WTC11 (cell line): ENCODE measurements around the gene RTF2. TPM values are rescaled to one million over a fixed set of nuclear protein-coding genes. Genes with fewer than 3 reads are reported as not detected.

Experiments
- ATAC-seq: fragments of 200-7000 bp; cut with Tn5 transposase; 2 replicates; pipeline ENCODE4 v1.10.0; 2021; ENCODE audit warnings: mild to moderate bottlenecking, moderate library complexity
- CTCF ChIA-PET: fragments of 300-600 bp; sonication (Branson Sonifier 250); formaldehyde crosslinking; loops from one replicate; lab custom pipeline; 2021; ENCODE audit warnings: antibody characterized with exemption; lab: Charles Lee
- POLR2A ChIA-PET: fragments of 350-600 bp; sonication (Branson Sonifier 250); formaldehyde crosslinking; loops from one replicate; lab custom pipeline; 2021; ENCODE audit warnings: antibody characterized with exemption; lab: Charles Lee
- DNase-seq: peaks from one replicate; pipeline ENCODE4 v3.0.0; 2021; ENCODE audit warnings: low spot score
- H3K27ac Mint-ChIP-seq: 2 replicates; pipeline ENCODE4 v1.8.0; 2021; ENCODE audit warnings: mixed read lengths
- H3K27me3 Mint-ChIP-seq: 2 replicates; pipeline ENCODE4 v1.8.0; 2021; ENCODE audit warnings: low read depth, mild to moderate bottlenecking, moderate library complexity, mixed read lengths
- H3K36me3 Mint-ChIP-seq: 2 replicates; pipeline ENCODE4 v1.8.0; 2021; ENCODE audit warnings: mixed read lengths
- H3K4me1 Mint-ChIP-seq: 2 replicates; pipeline ENCODE4 v1.8.0; 2022; ENCODE audit warnings: mixed read lengths
- H3K4me3 Mint-ChIP-seq: 2 replicates; pipeline ENCODE4 v1.8.0; 2021; ENCODE audit warnings: mild to moderate bottlenecking, moderate library complexity, mixed read lengths
- H3K9me3 Mint-ChIP-seq: 2 replicates; pipeline ENCODE4 v1.8.0; 2021; ENCODE audit warnings: mixed read lengths
- CBFB ChIP-seq: sonication (generic); formaldehyde crosslinking; IDR thresholded peaks from 2 replicates; pipeline ENCODE4 v1.8.1; 2022; ENCODE audit warnings: mild to moderate bottlenecking, low read depth, missing genetic modification reagents
- ELF4 ChIP-seq: sonication (generic); formaldehyde crosslinking; IDR thresholded peaks from 2 replicates; pipeline ENCODE4 v1.8.1; 2022; ENCODE audit warnings: low read depth, mild to moderate bottlenecking, moderate library complexity, missing genetic modification reagents
- GTF2I ChIP-seq: fragments of 250-450 bp; sonication (Bioruptor Pico); conservative IDR thresholded peaks from 2 replicates; pipeline ENCODE4 v1.4.0; 2021; ENCODE audit warnings: mild to moderate bottlenecking
- HMGA2 ChIP-seq: fragments of 250-450 bp; sonication (Bioruptor Pico); IDR thresholded peaks from 2 replicates; pipeline ENCODE4 v1.4.0; 2021; ENCODE audit warnings: mild to moderate bottlenecking, moderate library complexity
- JAZF1 ChIP-seq: fragments of 250-450 bp; sonication (Bioruptor Pico); IDR thresholded peaks from 2 replicates; pipeline ENCODE4 v1.9.0; 2021; ENCODE audit warnings: moderate library complexity, mild to moderate bottlenecking, inconsistent platforms
- NR1H2 ChIP-seq: sonication (generic); formaldehyde crosslinking; IDR thresholded peaks from 2 replicates; pipeline ENCODE4 v1.9.0; 2021; ENCODE audit warnings: mild to moderate bottlenecking, moderate library complexity, missing genetic modification reagents
- NR3C1 ChIP-seq: sonication (generic); formaldehyde crosslinking; conservative IDR thresholded peaks from 2 replicates; pipeline ENCODE4 v1.8.1; 2023; ENCODE audit warnings: low read depth, mild to moderate bottlenecking, missing genetic modification reagents
- TEAD1 ChIP-seq: sonication (generic); formaldehyde crosslinking; IDR thresholded peaks from 2 replicates; pipeline ENCODE4 v1.8.0; 2022; ENCODE audit warnings: mild to moderate bottlenecking, missing genetic modification reagents
- TEAD4 ChIP-seq: sonication (generic); formaldehyde crosslinking; IDR thresholded peaks from 2 replicates; pipeline ENCODE4 v1.8.0; 2022; ENCODE audit warnings: mild to moderate bottlenecking, missing genetic modification reagents
- ZNF121 ChIP-seq: sonication (generic); formaldehyde crosslinking; IDR thresholded peaks from 2 replicates; pipeline ENCODE4 v1.8.0; 2023; ENCODE audit warnings: missing genetic modification reagents
- ZNF138 ChIP-seq: sonication (generic); formaldehyde crosslinking; conservative IDR thresholded peaks from 2 replicates; pipeline ENCODE4 v1.8.1; 2022; ENCODE audit warnings: mild to moderate bottlenecking, moderate library complexity, missing genetic modification reagents
- ZNF317 ChIP-seq: sonication (generic); formaldehyde crosslinking; IDR thresholded peaks from 2 replicates; pipeline ENCODE4 v1.8.1; 2023; ENCODE audit warnings: low read depth, mild to moderate bottlenecking, moderate library complexity, missing genetic modification reagents, borderline replicate concordance
- total RNA-seq: library from RNA; stranded (reverse); gene quantifications from 3 replicates; pipeline ENCODE4 v1.2.3, GENCODE V29; 2021
- TF ChIP-seq, protein P1 (sequence below): fragments of 200-600 bp; IDR thresholded peaks from 2 replicates; pipeline ENCODE4 v1.8.0; 2022; ENCODE audit warnings: antibody characterized with exemption
- TF ChIP-seq, protein P2 (sequence below): sonication (generic); formaldehyde crosslinking; IDR thresholded peaks from 2 replicates; pipeline ENCODE4 v1.8.0; 2023; ENCODE audit warnings: missing genetic modification reagents
- TF ChIP-seq, protein P3 (sequence below): sonication (generic); formaldehyde crosslinking; IDR thresholded peaks from 2 replicates; pipeline ENCODE4 v1.8.1; 2022; ENCODE audit warnings: missing genetic modification reagents, borderline replicate concordance
- TF ChIP-seq, protein P4 (sequence below): sonication (generic); formaldehyde crosslinking; IDR thresholded peaks from 2 replicates; pipeline ENCODE4 v1.8.0; 2022; ENCODE audit warnings: mild to moderate bottlenecking, missing genetic modification reagents
- TF ChIP-seq, protein P5 (sequence below): fragments of 250-450 bp; sonication (Bioruptor Pico); IDR thresholded peaks from 2 replicates; pipeline ENCODE4 v2.1.2; 2022; ENCODE audit warnings: mild to moderate bottlenecking, moderate library complexity

Gene RTF2
- total RNA-seq, 1 experiment from 2014 or later: 46.3 TPM

DNA sequence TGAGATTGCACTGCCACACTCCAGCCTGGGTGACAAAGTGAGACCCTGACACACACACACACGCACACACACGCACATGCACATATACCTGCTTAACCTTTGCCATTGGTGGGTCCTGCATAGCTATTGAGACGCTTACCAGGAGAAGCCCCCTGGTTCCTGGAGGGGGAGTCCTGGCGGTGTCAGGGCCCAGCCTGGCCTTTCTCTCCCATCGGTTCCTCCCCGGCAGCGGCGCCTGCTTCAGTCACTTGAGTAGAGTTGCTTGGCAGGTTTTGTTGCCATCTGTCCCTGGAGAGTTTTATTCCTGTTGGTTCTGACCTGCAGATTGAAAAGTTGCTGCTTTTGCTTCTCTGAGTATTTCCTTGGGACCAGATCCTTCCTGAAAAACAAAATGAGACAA lies 35.5 kb downstream of the RTF2 start:
- Mint-ChIP-seq H3K9me3 (no peaks in the 10 kb centered on the region), H3K4me1 (peaks cover 6% of the 10 kb centered on the region), H3K27me3 (no peaks in the 10 kb centered on the region), H3K36me3 (no peaks in the 10 kb centered on the region), H3K27ac (peak overlapping the region; percentile 74), H3K4me3 (no peak overlapping the region)
- DNase-seq: no peak
- POLR2A ChIA-PET: no interaction called here
- peak; percentile 66 for ATAC-seq
- CTCF ChIA-PET: no interaction called here
- TF ChIP-seq ZNF317 (CRISPR knock-in tag): no peak
- TF ChIP-seq, protein P1, sequence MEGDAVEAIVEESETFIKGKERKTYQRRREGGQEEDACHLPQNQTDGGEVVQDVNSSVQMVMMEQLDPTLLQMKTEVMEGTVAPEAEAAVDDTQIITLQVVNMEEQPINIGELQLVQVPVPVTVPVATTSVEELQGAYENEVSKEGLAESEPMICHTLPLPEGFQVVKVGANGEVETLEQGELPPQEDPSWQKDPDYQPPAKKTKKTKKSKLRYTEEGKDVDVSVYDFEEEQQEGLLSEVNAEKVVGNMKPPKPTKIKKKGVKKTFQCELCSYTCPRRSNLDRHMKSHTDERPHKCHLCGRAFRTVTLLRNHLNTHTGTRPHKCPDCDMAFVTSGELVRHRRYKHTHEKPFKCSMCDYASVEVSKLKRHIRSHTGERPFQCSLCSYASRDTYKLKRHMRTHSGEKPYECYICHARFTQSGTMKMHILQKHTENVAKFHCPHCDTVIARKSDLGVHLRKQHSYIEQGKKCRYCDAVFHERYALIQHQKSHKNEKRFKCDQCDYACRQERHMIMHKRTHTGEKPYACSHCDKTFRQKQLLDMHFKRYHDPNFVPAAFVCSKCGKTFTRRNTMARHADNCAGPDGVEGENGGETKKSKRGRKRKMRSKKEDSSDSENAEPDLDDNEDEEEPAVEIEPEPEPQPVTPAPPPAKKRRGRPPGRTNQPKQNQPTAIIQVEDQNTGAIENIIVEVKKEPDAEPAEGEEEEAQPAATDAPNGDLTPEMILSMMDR: no peak
- no peak for TF ChIP-seq ELF4
- TF ChIP-seq, protein P2, sequence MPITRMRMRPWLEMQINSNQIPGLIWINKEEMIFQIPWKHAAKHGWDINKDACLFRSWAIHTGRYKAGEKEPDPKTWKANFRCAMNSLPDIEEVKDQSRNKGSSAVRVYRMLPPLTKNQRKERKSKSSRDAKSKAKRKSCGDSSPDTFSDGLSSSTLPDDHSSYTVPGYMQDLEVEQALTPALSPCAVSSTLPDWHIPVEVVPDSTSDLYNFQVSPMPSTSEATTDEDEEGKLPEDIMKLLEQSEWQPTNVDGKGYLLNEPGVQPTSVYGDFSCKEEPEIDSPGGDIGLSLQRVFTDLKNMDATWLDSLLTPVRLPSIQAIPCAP: no peak
- no peak for TF ChIP-seq ZNF138
- no peak for TF ChIP-seq CBFB (CRISPR knock-in tag)
- TF ChIP-seq, protein P3, sequence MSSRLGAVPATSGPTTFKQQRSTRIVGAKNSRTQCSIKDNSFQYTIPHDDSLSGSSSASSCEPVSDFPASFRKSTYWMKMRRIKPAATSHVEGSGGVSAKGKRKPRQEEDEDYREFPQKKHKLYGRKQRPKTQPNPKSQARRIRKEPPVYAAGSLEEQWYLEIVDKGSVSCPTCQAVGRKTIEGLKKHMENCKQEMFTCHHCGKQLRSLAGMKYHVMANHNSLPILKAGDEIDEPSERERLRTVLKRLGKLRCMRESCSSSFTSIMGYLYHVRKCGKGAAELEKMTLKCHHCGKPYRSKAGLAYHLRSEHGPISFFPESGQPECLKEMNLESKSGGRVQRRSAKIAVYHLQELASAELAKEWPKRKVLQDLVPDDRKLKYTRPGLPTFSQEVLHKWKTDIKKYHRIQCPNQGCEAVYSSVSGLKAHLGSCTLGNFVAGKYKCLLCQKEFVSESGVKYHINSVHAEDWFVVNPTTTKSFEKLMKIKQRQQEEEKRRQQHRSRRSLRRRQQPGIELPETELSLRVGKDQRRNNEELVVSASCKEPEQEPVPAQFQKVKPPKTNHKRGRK (CRISPR knock-in tag): no peak
- TF ChIP-seq ZNF121 (CRISPR knock-in tag): no peak
- TF ChIP-seq, protein P4, sequence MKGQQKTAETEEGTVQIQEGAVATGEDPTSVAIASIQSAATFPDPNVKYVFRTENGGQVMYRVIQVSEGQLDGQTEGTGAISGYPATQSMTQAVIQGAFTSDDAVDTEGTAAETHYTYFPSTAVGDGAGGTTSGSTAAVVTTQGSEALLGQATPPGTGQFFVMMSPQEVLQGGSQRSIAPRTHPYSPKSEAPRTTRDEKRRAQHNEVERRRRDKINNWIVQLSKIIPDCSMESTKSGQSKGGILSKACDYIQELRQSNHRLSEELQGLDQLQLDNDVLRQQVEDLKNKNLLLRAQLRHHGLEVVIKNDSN: no peak
- no peak for TF ChIP-seq GTF2I
- TF ChIP-seq TEAD1 (CRISPR knock-in tag): no peak
- TF ChIP-seq TEAD4 (CRISPR knock-in tag): no peak

DNA sequence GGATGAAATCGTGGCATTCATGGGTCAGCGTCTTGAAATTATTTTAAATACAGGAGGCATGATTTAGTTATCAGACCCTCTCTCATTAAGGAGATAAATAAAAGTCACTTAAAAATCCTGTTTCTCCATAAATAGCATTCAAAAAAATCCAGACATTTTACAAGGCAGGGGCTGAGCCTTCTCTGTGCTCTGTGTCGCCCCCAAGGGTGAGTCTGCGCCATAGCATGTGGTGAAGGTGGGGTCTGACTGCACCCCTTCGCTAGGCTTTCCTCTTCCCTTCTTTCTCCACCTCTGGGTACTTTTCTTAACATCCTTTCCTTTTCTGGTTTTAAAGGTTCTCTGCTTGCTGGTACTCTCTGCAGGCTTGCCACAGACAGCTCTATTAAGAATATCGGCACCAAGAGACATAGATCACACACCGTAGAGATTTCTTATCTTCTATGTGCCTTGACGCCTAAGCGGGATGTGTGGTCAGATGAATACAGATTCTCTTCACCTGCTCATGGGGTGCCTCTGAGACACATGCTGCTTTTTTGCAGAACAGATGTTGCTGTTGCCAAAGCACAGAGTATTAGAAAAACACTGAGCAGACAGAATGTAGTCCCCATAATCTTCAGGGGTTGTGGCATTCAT lies 36.1 kb downstream of the RTF2 start:
- ChIA-PET POLR2A (no interaction called here), CTCF (no interaction called here)
- Mint-ChIP-seq H3K36me3 (no peaks in the 10 kb centered on the region), H3K27ac (peak overlapping the region; percentile 74), H3K9me3 (no peaks in the 10 kb centered on the region), H3K4me3 (no peak overlapping the region), H3K4me1 (peaks cover 9% of the 10 kb centered on the region), H3K27me3 (no peaks in the 10 kb centered on the region)
- ATAC-seq: peak; percentile 97
- DNase-seq: peak; percentile 46
- no peak for TF ChIP-seq HMGA2 (CRISPR knock-in tag)
- TF ChIP-seq, protein P5, sequence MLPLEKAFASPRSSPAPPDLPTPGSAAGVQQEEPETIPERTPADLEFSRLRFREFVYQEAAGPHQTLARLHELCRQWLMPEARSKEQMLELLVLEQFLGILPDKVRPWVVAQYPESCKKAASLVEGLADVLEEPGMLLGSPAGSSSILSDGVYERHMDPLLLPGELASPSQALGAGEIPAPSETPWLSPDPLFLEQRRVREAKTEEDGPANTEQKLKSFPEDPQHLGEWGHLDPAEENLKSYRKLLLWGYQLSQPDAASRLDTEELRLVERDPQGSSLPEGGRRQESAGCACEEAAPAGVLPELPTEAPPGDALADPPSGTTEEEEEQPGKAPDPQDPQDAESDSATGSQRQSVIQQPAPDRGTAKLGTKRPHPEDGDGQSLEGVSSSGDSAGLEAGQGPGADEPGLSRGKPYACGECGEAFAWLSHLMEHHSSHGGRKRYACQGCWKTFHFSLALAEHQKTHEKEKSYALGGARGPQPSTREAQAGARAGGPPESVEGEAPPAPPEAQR: no peak
- TF ChIP-seq NR1H2 (CRISPR knock-in tag): no peak
- TF ChIP-seq JAZF1 (CRISPR knock-in tag): no peak
- TF ChIP-seq, protein P1: peak; percentile 75
- no peak for TF ChIP-seq NR3C1 (CRISPR knock-in tag)
